Esophagus squamous epithelium (tissue), 4 donors: ENCODE results near the gene ACTL10.

ENCODE experiments used
- POLR2A ChIP-seq, 4 donors: fragments of 450-650 bp; IDR thresholded peaks; one replicate each; pipeline ENCODE4 v1.6.1; 2017; ENCODE audit warnings: antibody characterized with exemption in 4 of 4, mild to moderate bottlenecking in 4 of 4, moderate library complexity in 3 of 4
- TF ChIP-seq, protein P1 (sequence below), 6 experiments: fragments of 450-650 bp in 4 of 6; fragments of 200-600 bp in 2 of 6; sonication (generic) in 2 of 6; IDR thresholded peaks; one replicate each; pipeline ENCODE4 v1.5.1; 2016 to 2019; ENCODE audit warnings: antibody characterized with exemption in 6 of 6, mild to moderate bottlenecking in 4 of 6, moderate library complexity in 4 of 6

DNA sequence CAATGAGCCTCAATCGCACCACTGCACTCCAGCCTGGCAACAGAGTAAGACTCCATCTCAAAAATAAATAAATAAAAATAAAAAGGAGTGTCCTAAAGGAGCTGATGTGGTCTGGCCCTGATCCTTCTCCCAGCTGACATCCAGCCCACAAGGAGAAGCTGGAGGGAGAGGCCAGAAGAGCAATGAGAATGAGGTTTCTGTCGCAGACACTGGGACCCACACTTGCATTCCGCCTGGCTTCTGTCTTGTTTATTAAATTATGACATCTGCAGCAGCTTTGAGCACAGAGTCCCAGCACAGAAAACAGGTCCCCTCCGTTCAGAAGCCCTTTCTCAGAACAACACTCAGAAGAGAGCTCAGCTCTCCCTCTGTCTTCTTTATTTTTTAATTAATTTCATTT lies 29.7 kb downstream of the ACTL10 start:
- TF ChIP-seq, protein P1, sequence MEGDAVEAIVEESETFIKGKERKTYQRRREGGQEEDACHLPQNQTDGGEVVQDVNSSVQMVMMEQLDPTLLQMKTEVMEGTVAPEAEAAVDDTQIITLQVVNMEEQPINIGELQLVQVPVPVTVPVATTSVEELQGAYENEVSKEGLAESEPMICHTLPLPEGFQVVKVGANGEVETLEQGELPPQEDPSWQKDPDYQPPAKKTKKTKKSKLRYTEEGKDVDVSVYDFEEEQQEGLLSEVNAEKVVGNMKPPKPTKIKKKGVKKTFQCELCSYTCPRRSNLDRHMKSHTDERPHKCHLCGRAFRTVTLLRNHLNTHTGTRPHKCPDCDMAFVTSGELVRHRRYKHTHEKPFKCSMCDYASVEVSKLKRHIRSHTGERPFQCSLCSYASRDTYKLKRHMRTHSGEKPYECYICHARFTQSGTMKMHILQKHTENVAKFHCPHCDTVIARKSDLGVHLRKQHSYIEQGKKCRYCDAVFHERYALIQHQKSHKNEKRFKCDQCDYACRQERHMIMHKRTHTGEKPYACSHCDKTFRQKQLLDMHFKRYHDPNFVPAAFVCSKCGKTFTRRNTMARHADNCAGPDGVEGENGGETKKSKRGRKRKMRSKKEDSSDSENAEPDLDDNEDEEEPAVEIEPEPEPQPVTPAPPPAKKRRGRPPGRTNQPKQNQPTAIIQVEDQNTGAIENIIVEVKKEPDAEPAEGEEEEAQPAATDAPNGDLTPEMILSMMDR (IDR thresholded peaks at IDR 0.05): no peak
- no peak for TF ChIP-seq POLR2A (IDR thresholded peaks at IDR 0.05)
